Hematopoietic multipotent progenitor cell treated with erythropoietin and hydrocortisone succinate and interleukin-3 and kit ligand, for 4 days (in vitro differentiated cells): ENCODE measurements around the gene KCNMB2.

Experiments used
- DNase-seq: peaks from one replicate; pipeline ENCODE4 v3.0.0-alpha.2; 2015

KCNMB2 gene

GRCh38 chr3:178583963-178584575 lies 47.8 kb downstream of the KCNMB2 start:
- DNase-seq, result no peak

- no peak for DNase-seq
Observed at GRCh38 chr3:178584722-178585380, 48.6 kb downstream of the KCNMB2 start.

- DNase-seq, result no peak
Observed at GRCh38 chr3:178585454-178585853, 49.2 kb downstream of the KCNMB2 start.

GRCh38 chr3:178586076-178586475 lies 49.8 kb downstream of the KCNMB2 start:
- DNase-seq, result no peak

- no peak for DNase-seq
Observed at GRCh38 chr3:178588628-178589027, 52.4 kb downstream of the KCNMB2 start.

- DNase-seq, result no peak
Observed at GRCh38 chr3:178593786-178594185, 57.5 kb downstream of the KCNMB2 start.

- no peak for DNase-seq
Observed at GRCh38 chr3:178597371-178597770, 61.1 kb downstream of the KCNMB2 start.

- no peak for DNase-seq
Observed at GRCh38 chr3:178602856-178603255, 66.6 kb downstream of the KCNMB2 start.

GRCh38 chr3:178603735-178604134 lies 67.5 kb downstream of the KCNMB2 start:
- no peak for DNase-seq

- DNase-seq, result peak; percentile 15
Observed at GRCh38 chr3:178618197-178618596, 82.0 kb downstream of the KCNMB2 start.

GRCh38 chr3:178618896-178619295 lies 82.7 kb downstream of the KCNMB2 start:
- DNase-seq, result no peak

- DNase-seq, result no peak
Observed at GRCh38 chr3:178623666-178624255, 87.5 kb downstream of the KCNMB2 start.

- no peak for DNase-seq
Observed at GRCh38 chr3:178624276-178624675, 88.0 kb downstream of the KCNMB2 start.

- DNase-seq, result no peak
Observed at GRCh38 chr3:178625053-178625600, 88.9 kb downstream of the KCNMB2 start.

- DNase-seq, result no peak
Observed at GRCh38 chr3:178628037-178628436, 91.8 kb downstream of the KCNMB2 start.

GRCh38 chr3:178629430-178630178 lies 93.4 kb downstream of the KCNMB2 start:
- no peak for DNase-seq

GRCh38 chr3:178631950-178632349 lies 95.7 kb downstream of the KCNMB2 start:
- DNase-seq, result no peak

- no peak for DNase-seq
Observed at GRCh38 chr3:178634975-178635374, 98.7 kb downstream of the KCNMB2 start.

GRCh38 chr3:178637802-178638201 lies 101.6 kb downstream of the KCNMB2 start:
- no peak for DNase-seq

- DNase-seq, result no peak
Observed at GRCh38 chr3:178645503-178645902, 109.3 kb downstream of the KCNMB2 start.

GRCh38 chr3:178646186-178646862 lies 110.1 kb downstream of the KCNMB2 start:
- no peak for DNase-seq

GRCh38 chr3:178655488-178655887 lies 119.3 kb downstream of the KCNMB2 start:
- DNase-seq, result no peak
